HG02938 (cell line): Measurements from ENCODE around the gene UBE2O.
"Not testable (repeated sequence)": the region's sequence is repeated elsewhere in the genome, so short reads cannot be mapped to it uniquely, and the experiment has no call there.

ENCODE experiments used
- ATAC-seq: cut with Tn5 transposase; IDR thresholded peaks from one replicate; pipeline ENCODE4 v1.9.1; 2021; ENCODE audit warnings: mild to moderate bottlenecking, moderate library complexity; ENCODE audit not compliant: unreplicated experiment

Gene UBE2O

DNA sequence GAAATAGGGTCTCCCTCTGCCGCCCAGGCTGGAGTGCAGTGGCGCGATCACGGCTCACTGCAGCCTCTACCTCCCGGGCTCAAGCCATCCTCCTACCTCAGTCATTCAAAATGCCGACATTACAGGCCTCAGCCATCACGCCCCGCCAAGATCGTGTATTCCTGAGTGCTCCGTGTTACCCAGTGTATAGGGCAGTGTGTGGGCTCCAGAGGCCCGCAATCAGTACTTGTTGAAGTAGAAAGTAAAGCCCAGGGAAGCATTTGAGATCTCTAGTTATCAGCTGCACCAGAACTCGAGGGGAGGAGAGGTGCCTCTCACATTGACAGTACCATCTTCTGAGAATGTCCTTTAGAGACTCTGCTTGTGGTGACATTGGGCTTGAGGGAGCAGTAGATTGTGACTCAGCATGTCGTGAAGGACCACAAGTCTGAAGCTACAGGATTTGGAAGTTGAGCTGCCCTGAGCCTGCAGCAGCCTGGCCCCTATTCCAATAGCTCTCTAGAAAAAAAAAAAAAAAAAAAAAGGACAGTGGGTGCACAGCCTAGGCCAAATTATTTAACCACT is 98.1 kb downstream of the UBE2O start:
- ATAC-seq = no peak

DNA sequence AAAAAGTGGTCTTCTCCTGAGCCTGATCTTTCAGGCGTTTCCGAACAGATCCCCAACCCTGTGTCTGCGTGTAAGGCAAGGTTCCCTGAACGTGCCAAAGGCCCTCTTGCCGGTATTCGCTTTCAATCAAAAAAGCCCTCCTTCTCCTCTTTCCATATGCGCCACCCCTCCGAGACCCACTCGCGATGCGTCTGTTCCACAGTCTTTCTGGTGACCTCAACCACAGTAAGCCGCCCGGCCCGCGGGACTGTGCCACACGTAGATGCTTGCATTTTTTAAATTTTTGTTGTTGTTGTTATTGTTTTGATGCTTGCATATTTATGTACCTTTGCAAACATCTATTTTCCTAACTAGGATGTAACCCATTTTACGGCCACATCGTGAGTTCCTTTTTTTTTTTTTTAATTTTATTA is 98.6 kb downstream of the UBE2O start:
- no peak for ATAC-seq

DNA sequence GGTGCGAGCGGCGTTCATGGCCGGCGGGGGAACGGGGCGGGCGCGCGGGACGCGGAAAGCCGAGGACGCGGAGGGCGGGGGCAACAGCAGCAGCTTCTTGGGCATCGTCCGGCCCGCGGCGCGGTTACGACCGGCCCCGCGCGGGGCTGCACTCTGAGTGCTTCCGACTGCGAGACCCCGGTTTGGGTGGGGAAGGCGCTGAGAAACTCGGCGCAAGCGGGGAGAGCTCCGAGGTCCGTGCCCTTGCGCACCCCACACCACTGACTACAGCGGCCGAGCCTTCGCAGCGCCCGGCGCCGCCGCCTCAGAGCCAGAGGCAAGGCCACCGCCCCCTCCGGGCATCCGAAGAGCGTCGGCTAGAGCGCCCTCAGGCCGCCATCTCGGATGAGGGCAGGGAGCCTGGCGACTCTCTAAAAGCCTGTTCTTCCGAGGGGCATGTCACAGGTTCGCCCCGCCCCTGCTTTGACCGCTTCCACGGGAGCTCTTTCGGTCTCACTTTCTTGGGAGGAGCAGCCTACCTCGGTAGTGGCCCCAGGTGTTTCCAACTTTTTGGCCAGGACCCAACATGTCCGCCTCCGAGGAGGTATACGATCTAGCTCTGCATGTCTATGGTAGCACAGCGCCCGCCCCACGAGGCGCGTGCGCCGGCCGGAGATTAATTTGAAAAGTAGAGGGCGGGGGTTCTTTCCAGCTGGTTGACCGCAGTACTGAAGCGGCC is 99.2 kb downstream of the UBE2O start, which contains the start of gene PRPSAP1:
TSS of gene PRPSAP1 (minus strand) at position 318 of the 718 bp plus-strand sequence. CDS start at position 105, 213 bp downstream.
- peak; percentile 85 for ATAC-seq

DNA sequence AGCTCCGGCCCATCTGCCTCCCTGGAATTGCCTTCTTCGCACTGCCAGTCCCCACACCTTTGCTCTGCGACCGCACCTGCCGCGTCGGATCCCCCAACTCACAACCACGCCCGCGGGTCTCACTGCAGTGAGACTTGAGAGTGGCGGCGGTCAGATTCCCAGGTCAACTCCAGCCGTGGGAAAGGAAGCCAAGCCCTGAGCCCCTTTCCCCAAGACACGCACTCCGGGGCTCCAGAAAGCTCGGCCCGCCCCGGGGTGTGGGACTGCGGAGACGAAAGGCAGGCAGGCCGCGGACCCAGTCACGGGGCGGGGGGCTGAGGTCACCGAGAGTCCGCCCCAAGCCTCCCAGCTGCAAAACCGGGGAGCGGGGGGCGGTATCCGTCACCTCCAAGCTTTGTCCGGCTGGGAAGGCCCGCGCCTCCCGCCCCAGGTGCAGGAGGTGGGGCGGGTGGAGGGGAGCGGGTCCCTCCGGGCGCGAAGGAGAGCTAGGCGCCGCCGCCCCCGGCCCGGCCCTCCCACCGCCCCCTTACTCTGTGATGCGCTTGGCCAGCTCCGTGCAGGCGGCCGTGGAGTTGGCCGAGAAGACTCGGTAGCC is 99.9 kb downstream of the UBE2O start:
- ATAC-seq = peak; percentile 5

GRCh38 chr17:76351526-76352071 is 101.4 kb downstream of the UBE2O start:
- ATAC-seq = no peak

- ATAC-seq = no peak
These were observed 102.5 kb downstream of the UBE2O start for GRCh38 chr17:76350463-76350862.

GRCh38 chr17:76346936-76347335 is 106.0 kb downstream of the UBE2O start:
- ATAC-seq = not testable (repeated sequence)

GRCh38 chr17:76345377-76345974 is 107.5 kb downstream of the UBE2O start:
- no peak for ATAC-seq

DNA sequence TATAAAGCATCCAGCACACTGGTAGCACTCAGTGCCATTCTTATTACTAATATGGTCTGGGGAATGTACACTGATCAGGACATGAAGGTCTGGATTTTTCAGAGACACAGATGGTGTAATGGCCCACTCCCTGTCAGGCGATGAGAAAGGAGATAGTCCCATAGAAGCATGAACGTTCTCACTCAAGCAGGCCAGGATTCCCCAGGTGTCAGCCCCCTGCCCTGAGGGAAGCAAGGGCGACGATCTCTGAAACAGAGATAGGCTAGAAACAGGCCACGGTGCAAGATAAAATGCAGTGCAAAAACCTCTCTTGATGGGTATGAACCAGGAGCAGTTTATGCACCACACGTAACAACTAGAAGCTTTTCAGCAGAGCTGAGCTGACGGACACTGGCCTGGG is 109.8 kb downstream of the UBE2O start:
- ATAC-seq = no peak

DNA sequence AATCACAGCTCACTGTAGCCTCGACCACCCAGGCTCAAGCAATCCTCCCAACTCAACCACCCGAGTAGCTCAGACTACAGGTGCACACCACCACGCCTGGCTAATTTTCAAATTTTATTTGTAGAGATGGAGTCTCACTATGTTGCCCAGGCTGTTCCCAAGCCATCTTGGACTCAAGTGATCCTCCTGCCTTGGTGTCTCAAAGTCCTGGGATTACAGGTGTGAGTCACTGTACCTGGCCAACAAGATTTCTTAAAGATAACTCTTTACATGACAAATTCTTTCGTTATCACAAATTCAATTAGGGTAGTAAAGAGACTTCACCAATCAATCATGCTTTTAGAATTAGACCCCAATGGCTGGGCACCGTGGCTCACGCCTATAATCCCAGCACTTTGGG is 111.7 kb downstream of the UBE2O start:
- no peak for ATAC-seq
